Panc1 (cell line): Measurements from ENCODE around the gene VPS37B. TPM values are rescaled to one million over a fixed set of nuclear protein-coding genes. Genes with fewer than 3 reads are reported as not detected.

Source experiments
- ATAC-seq: fragments of 200-7000 bp; cut with Tn5 transposase; 2 replicates; pipeline ENCODE4 v1.9.1; 2020; ENCODE audit warnings: mild to moderate bottlenecking, moderate library complexity
- BruUV-seq: library from RNA; stranded (reverse); fragments of 400-500 nt; replicated peaks from 2 replicates; lab custom pipeline; 2021; lab: Mats Ljungman, UMichigan
- CTCF ChIA-PET: fragments of 300-600 bp; sonication (Branson Sonifier 250); formaldehyde crosslinking; loops from one replicate; lab custom pipeline; 2022; ENCODE audit warnings: antibody characterized with exemption; lab: Charles Lee
- POLR2A ChIA-PET: fragments of 300-600 bp; sonication (Branson Sonifier 250); formaldehyde crosslinking; loops from one replicate; lab custom pipeline; 2022; ENCODE audit warnings: antibody characterized with exemption; lab: Charles Lee
- DNase-seq: peaks from one replicate; pipeline ENCODE4 v3.0.0-alpha.2; 2010; ENCODE audit warnings: low read depth, low spot score
- H3K27ac ChIP-seq: 2 replicates; pipeline ENCODE4 v1.5.1; 2011; ENCODE audit warnings: mild to moderate bottlenecking, low read length, inconsistent platforms
- H3K27me3 ChIP-seq: fragments of 200-500 bp; sonication (Bioruptor generic); 2 replicates; pipeline ENCODE4 v1.6.0; 2014; ENCODE audit warnings: low read length, inconsistent platforms; ENCODE audit not compliant: control insufficient read depth, insufficient read depth
- H3K36me3 ChIP-seq: fragments of 200-500 bp; sonication (Bioruptor generic); 2 replicates; pipeline ENCODE4 v1.5.1; 2014; ENCODE audit warnings: inconsistent platforms, mild to moderate bottlenecking, low read length, moderate library complexity; ENCODE audit not compliant: control insufficient read depth, insufficient read depth
- H3K4me1 ChIP-seq: 2 replicates; pipeline ENCODE4 v1.5.1; 2011; ENCODE audit warnings: inconsistent platforms, mild to moderate bottlenecking, low read length, moderate library complexity; ENCODE audit not compliant: control insufficient read depth, insufficient read depth
- H3K4me3 ChIP-seq, 2 experiments: 2 replicates each; pipeline ENCODE4 v1.5.1; 2011 to 2012; ENCODE audit warnings: low read depth in 2 of 2, low read length in 2 of 2, mild to moderate bottlenecking in 2 of 2, inconsistent platforms in 1 of 2, moderate library complexity in 1 of 2
- H3K9me3 ChIP-seq: fragments of 200-500 bp; sonication (Bioruptor generic); 2 replicates; pipeline ENCODE4 v1.5.1; 2014; ENCODE audit warnings: low read depth, mild to moderate bottlenecking, inconsistent platforms, low read length, moderate library complexity; ENCODE audit not compliant: control insufficient read depth, insufficient read depth
- POLR2AphosphoS5 ChIP-seq: IDR thresholded peaks from 2 replicates; pipeline ENCODE4 v1.6.1; 2012; ENCODE audit warnings: mild to moderate bottlenecking, low read depth, low read length, moderate library complexity
- SIN3A ChIP-seq: IDR thresholded peaks from 2 replicates; pipeline ENCODE4 v1.6.1; 2012; ENCODE audit warnings: low read depth, mild to moderate bottlenecking, low read length, moderate library complexity, borderline replicate concordance; ENCODE audit not compliant: insufficient read depth
- TCF7L2 ChIP-seq: IDR thresholded peaks from 2 replicates; pipeline ENCODE4 v1.6.1; 2011; ENCODE audit warnings: mild to moderate bottlenecking, low read depth, low read length, inconsistent platforms
- in situ Hi-C: cut with HindIII; loops from 2 replicates; pipeline ENCODE4 v1.10.0; 2016; ENCODE audit warnings: low sequenced_read_pairs, low pct_unique_long_range_greater_than_20kb
- intact Hi-C: fragments of 100-400 bp; cut with micrococcal nuclease; formaldehyde crosslinking; loops from one replicate; pipeline ENCODE4 v1.10.0; 2022; ENCODE audit not compliant: unreplicated experiment
- total RNA-seq: library from RNA; stranded (reverse); gene quantifications from one replicate; pipeline ENCODE4 v1.2.1, GENCODE V29; 2021; ENCODE audit not compliant: unreplicated experiment
- TF ChIP-seq, protein P1 (sequence below): fragments of 450-650 bp; IDR thresholded peaks from 2 replicates; pipeline ENCODE4 v1.5.1; 2017; ENCODE audit warnings: mild to moderate bottlenecking
- TF ChIP-seq, protein P2 (sequence below), 2 experiments: IDR thresholded peaks; 2 replicates each; pipeline ENCODE4 v1.6.1; 2011 to 2012; ENCODE audit warnings: low read depth in 2 of 2, control low read depth in 1 of 2, low read length in 1 of 2, mild to moderate bottlenecking in 1 of 2, moderate library complexity in 1 of 2; ENCODE audit not compliant: insufficient read depth in 1 of 2

Gene VPS37B
- total RNA-seq, 1 experiment from 2014 or later: 76.7 TPM

DNA sequence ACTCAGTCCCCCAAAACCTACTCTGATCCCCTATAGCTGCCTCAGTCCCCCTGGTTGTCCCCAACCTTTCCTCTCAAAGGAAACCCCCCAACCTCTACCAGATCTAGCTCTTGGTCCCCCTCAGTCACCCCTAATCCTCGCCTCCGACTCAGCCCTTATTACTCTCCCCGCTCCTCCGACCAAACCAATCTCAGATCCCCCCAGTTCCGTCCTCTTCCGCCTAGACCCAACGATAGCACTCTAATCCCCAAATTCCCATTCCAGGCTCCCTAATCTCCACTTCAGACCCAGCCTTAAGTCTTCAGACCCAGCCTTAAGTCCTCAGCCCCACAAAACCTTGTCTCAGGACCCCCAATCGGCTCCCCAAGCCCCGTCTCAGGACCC, 612 bp downstream of the VPS37B start:
- peaks cover 2% of the 10 kb centered on the region for H3K36me3 ChIP-seq
- ChIA-PET POLR2A (no interaction called here), CTCF (no interaction called here)
- H3K27ac ChIP-seq: peak overlapping the region; percentile 100
- no peak for DNase-seq
- H3K9me3 ChIP-seq: no peaks in the 10 kb centered on the region
- H3K4me3 ChIP-seq: peak overlapping the region; percentile 78 to 91
- in situ Hi-C loops (no loop called here), intact Hi-C loops (loop anchor here (5.0 kb wide), 1 partner anchor 47 kb away; no protein-coding TSS in a partner anchor)
- TF ChIP-seq, protein P1, sequence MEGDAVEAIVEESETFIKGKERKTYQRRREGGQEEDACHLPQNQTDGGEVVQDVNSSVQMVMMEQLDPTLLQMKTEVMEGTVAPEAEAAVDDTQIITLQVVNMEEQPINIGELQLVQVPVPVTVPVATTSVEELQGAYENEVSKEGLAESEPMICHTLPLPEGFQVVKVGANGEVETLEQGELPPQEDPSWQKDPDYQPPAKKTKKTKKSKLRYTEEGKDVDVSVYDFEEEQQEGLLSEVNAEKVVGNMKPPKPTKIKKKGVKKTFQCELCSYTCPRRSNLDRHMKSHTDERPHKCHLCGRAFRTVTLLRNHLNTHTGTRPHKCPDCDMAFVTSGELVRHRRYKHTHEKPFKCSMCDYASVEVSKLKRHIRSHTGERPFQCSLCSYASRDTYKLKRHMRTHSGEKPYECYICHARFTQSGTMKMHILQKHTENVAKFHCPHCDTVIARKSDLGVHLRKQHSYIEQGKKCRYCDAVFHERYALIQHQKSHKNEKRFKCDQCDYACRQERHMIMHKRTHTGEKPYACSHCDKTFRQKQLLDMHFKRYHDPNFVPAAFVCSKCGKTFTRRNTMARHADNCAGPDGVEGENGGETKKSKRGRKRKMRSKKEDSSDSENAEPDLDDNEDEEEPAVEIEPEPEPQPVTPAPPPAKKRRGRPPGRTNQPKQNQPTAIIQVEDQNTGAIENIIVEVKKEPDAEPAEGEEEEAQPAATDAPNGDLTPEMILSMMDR: no peak
- TF ChIP-seq, protein P2, sequence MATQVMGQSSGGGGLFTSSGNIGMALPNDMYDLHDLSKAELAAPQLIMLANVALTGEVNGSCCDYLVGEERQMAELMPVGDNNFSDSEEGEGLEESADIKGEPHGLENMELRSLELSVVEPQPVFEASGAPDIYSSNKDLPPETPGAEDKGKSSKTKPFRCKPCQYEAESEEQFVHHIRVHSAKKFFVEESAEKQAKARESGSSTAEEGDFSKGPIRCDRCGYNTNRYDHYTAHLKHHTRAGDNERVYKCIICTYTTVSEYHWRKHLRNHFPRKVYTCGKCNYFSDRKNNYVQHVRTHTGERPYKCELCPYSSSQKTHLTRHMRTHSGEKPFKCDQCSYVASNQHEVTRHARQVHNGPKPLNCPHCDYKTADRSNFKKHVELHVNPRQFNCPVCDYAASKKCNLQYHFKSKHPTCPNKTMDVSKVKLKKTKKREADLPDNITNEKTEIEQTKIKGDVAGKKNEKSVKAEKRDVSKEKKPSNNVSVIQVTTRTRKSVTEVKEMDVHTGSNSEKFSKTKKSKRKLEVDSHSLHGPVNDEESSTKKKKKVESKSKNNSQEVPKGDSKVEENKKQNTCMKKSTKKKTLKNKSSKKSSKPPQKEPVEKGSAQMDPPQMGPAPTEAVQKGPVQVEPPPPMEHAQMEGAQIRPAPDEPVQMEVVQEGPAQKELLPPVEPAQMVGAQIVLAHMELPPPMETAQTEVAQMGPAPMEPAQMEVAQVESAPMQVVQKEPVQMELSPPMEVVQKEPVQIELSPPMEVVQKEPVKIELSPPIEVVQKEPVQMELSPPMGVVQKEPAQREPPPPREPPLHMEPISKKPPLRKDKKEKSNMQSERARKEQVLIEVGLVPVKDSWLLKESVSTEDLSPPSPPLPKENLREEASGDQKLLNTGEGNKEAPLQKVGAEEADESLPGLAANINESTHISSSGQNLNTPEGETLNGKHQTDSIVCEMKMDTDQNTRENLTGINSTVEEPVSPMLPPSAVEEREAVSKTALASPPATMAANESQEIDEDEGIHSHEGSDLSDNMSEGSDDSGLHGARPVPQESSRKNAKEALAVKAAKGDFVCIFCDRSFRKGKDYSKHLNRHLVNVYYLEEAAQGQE (IDR thresholded peaks at IDR 0.05; ENCODE audit: insufficient read depth in 1 of 2, low read depth in 2 of 2, low read length in 1 of 2): no peak
- TF ChIP-seq SIN3A (no peak), TCF7L2 (no peak)
- H3K27me3 ChIP-seq: no peaks in the 10 kb centered on the region
- peaks cover 50% of the 10 kb centered on the region for H3K4me1 ChIP-seq
- no peak for ATAC-seq
- BruUV-seq: no TSS peak

DNA sequence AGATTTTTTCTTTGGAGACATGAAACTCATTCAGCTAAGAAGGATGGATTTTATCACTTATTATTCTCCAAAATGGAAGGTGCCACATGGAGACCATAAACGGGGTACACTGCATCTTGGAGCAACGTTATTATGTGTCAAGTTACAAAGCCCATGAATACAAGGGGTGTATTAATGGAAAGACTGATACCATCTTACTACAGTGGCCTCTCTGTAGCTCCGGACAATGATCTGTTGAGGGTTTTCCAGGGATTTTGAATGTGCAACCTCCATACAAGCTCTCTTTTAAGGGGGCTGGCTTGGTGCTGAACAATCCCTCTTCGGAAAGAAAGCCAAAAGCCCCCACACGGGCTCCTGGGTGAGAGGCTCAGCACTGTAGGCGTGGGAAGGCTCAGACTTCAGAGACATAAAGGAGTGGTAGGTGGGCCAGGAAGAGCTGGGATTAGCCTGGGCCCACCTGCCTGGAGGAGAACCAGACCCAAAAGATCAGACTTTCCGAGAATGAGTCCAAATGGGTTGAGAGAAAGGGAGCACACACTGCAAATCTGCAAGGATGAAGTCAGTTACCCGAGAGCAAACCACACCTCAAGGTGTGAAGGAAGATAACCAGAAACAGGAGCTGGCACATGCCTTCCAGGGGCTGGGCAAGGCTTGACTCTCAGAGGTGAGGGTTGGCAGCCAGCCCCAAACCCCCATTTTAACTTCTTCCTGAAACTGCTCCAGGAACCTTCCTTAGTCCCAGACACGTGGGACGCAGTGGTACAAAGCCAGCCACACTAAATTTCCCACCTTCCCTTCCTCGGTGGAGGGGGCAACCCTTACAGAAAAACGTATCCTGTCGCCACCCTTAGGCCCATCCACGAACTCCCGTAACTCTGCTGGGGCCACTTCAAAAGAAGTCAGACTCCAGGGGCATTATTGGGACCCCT, 1.5 kb downstream of the VPS37B start:
- DNase-seq (no peak), ATAC-seq (peak; percentile 10)
- peak overlapping the region; percentile 100 for H3K27ac ChIP-seq
- intact Hi-C loops (loop anchor here (5.0 kb wide), 1 partner anchor 48 kb away; no protein-coding TSS in a partner anchor), in situ Hi-C loops (no loop called here)
- H3K9me3 ChIP-seq: no peaks in the 10 kb centered on the region
- ChIA-PET POLR2A (interaction anchor here (1.3 kb wide), 1 partner anchor 13 kb away, joined by 3 read pairs; no protein-coding TSS in a partner anchor), CTCF (interaction anchor here (0.7 to 1.1 kb wide), 4 partner anchors 15 to 58 kb away, joined by 3 to 11 read pairs (median 4); no protein-coding TSS in a partner anchor)
- peaks cover 2% of the 10 kb centered on the region for H3K36me3 ChIP-seq
- no TSS peak for BruUV-seq
- peaks cover 54% of the 10 kb centered on the region for H3K4me1 ChIP-seq
- no peaks in the 10 kb centered on the region for H3K27me3 ChIP-seq
- peak; percentile 25; the same call in 1 of the 2 replicates for TF ChIP-seq TCF7L2
- 0 out of 2 replicates have a peak, but pooled peaks have one; percentile 28 for TF ChIP-seq POLR2AphosphoS5
- 0 out of 2 replicates have a peak, but pooled peaks have one; percentile 51 for TF ChIP-seq SIN3A
- TF ChIP-seq, protein P1: no peak; the same call in 1 of the 2 replicates
- H3K4me3 ChIP-seq: peak overlapping the region; percentile 78 to 91
